OCI-LY7 (cell line): ENCODE results near the gene CCL3.

Source experiments
- EZH2phosphoT487 ChIP-seq: fragments of 200-600 bp; sonication (generic); IDR thresholded peaks from 2 replicates; pipeline ENCODE4 v1.6.1; 2018; ENCODE audit warnings: low read depth, borderline replicate concordance, mild to moderate bottlenecking, mixed run types, antibody characterized with exemption, low read length, moderate library complexity, mixed read lengths
- TF ChIP-seq, protein P1 (sequence below): fragments of 200-600 bp; sonication (generic); conservative IDR thresholded peaks from 2 replicates; pipeline ENCODE4 v1.5.1; 2014; ENCODE audit warnings: mild to moderate bottlenecking, antibody characterized with exemption, low read length, moderate library complexity, mixed read lengths

DNA sequence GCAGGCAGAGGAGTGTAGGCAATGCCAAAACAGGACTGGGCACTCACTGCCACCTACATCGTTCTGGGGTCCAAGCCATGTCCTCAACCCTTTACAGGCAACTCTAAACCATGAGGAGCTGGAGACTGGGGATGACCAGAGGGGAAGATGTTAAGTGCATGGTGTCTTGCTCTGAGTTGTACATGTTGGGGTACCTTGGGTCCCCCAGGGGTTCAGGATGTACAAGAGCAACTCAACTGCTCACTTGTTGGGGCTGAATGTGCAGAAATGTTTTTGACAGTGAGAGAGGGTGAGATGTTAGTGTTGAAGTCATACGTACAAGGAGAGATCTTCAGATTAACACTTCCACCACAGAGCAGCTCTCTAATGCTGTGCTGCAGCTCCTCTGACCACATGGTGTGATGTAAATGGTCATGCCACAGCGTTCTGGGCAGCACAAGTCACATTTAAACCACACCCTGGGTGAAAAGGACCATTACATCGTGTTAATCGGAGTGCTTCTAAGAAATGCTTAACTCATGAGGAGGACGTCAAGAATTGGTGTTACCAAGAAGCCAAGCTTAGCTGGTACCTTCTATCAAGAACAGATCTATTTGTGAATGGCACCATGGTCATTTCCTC lies 23.5 kb downstream of the CCL3 start:
- TF ChIP-seq, protein P1, sequence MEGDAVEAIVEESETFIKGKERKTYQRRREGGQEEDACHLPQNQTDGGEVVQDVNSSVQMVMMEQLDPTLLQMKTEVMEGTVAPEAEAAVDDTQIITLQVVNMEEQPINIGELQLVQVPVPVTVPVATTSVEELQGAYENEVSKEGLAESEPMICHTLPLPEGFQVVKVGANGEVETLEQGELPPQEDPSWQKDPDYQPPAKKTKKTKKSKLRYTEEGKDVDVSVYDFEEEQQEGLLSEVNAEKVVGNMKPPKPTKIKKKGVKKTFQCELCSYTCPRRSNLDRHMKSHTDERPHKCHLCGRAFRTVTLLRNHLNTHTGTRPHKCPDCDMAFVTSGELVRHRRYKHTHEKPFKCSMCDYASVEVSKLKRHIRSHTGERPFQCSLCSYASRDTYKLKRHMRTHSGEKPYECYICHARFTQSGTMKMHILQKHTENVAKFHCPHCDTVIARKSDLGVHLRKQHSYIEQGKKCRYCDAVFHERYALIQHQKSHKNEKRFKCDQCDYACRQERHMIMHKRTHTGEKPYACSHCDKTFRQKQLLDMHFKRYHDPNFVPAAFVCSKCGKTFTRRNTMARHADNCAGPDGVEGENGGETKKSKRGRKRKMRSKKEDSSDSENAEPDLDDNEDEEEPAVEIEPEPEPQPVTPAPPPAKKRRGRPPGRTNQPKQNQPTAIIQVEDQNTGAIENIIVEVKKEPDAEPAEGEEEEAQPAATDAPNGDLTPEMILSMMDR, result no peak
- TF ChIP-seq EZH2phosphoT487, result no peak
